OCI-M2 (cell line): Measurements from ENCODE around the gene ZNHIT6.
"Not testable (repeated sequence)": the region's sequence is repeated elsewhere in the genome, so short reads cannot be mapped to it uniquely, and the experiment has no call there.

Experiments used
- DNase-seq: peaks from one replicate; lab custom pipeline; 2025; ENCODE audit not compliant: unreplicated experiment; lab: John Stamatoyannopoulos, UW

Gene ZNHIT6, protein sequence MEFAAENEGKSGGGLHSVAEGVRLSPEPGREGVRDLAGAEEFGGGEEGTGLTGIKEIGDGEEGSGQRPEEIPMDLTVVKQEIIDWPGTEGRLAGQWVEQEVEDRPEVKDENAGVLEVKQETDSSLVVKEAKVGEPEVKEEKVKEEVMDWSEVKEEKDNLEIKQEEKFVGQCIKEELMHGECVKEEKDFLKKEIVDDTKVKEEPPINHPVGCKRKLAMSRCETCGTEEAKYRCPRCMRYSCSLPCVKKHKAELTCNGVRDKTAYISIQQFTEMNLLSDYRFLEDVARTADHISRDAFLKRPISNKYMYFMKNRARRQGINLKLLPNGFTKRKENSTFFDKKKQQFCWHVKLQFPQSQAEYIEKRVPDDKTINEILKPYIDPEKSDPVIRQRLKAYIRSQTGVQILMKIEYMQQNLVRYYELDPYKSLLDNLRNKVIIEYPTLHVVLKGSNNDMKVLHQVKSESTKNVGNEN

DNA sequence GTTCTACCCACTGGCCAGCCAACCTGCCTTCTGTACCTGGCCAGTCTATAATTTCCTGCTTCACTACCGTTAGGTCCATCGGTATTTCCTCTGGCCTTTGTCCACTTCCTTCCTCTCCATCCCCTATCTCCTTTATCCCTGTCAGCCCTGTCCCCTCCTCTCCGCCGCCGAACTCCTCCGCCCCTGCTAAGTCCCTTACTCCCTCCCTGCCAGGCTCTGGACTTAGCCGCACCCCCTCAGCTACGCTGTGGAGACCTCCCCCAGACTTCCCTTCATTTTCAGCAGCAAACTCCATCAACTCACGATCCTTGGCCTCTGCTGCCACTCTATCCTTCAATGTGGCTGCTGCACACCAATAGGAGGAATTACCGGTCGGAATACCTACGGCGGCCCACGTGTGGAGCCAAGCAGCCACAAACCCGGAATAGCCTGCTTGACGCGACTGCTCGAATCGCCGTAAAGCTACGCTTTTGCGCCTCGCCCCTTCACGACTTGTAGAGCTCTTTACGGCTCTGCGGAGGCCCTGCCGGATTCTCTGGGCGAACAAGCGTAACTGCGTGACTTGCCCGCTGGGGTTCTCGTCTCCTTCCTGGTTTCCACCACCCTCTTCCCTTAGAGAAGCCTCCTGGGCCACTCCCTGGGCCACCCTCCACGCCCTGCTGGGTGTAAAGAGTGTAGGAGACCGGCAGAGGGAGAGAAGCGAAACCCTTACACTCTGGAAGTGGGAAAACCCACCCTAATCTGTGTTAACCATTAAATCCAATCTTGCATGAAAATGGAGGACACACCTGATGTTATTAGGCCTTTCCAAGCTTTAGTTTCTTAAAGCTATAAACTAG is at the start of gene ZNHIT6:
Gene ZNHIT6 (minus strand): TSS at position 444 of the 839 bp plus-strand sequence. CDS start 149 bp downstream, at position 295.
- peak; percentile 40 for DNase-seq

- no peak for DNase-seq
These were observed 48.6 kb upstream of the ZNHIT6 start for GRCh38 chr1:85756864-85757263.

DNA sequence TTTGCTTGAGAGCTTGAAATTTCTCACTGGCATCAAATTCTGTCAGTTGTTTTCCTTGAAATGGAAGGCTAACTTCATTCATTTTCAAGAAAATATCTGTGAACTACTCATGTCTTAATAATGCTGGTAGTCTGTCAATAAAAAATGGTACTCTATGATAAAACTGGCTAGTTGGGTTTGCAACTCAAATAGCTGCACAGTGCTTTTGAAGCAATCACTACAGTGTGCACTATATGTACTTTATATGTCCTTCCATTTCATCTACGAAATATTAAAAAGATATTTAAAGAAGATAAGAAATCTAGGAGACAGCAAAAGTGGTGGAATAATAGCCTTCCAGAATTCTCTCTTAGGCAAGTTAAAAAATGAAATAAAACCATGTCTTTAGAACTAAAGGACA is 39.9 kb upstream of the ZNHIT6 start:
- DNase-seq, result no peak

GRCh38 chr1:85746777-85747176 is 38.5 kb upstream of the ZNHIT6 start:
- DNase-seq, result no peak

GRCh38 chr1:85743814-85744213 is 35.6 kb upstream of the ZNHIT6 start:
- DNase-seq, result no peak

- DNase-seq, result no peak
These were observed 26.7 kb upstream of the ZNHIT6 start for GRCh38 chr1:85734931-85735330.

- DNase-seq, result no peak
These were observed 10.6 kb upstream of the ZNHIT6 start for GRCh38 chr1:85718678-85719340.

- not testable (repeated sequence) for DNase-seq
These were observed 6.3 kb upstream of the ZNHIT6 start for GRCh38 chr1:85714418-85715114.

- no peak for DNase-seq
These were observed 595 bp upstream of the ZNHIT6 start for GRCh38 chr1:85708829-85709227.

GRCh38 chr1:85707267-85707989 is 805 bp downstream of the ZNHIT6 start:
- no peak for DNase-seq

- no peak for DNase-seq
These were observed 2.3 kb downstream of the ZNHIT6 start for GRCh38 chr1:85705940-85706339.

DNA sequence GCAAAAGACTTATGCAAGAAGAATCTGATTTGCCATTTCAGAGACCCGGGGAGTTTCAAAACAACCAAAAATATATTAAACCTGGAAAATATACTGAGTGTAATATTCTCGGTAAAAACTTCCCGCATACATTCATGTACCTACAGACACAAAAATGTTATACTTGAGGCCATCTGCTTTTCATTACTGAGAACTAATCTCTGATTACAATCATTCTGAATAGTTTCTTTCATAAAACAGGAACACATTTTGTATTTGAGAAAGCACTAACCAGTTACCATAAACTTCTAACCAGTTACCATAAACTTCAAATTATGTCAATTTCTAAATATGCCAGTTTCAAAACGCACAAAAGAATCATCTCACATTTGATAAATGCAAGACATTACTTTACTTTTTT is 7.8 kb downstream of the ZNHIT6 start:
- DNase-seq, result no peak

GRCh38 chr1:85697895-85698294 is 10.3 kb downstream of the ZNHIT6 start:
- no peak for DNase-seq

DNA sequence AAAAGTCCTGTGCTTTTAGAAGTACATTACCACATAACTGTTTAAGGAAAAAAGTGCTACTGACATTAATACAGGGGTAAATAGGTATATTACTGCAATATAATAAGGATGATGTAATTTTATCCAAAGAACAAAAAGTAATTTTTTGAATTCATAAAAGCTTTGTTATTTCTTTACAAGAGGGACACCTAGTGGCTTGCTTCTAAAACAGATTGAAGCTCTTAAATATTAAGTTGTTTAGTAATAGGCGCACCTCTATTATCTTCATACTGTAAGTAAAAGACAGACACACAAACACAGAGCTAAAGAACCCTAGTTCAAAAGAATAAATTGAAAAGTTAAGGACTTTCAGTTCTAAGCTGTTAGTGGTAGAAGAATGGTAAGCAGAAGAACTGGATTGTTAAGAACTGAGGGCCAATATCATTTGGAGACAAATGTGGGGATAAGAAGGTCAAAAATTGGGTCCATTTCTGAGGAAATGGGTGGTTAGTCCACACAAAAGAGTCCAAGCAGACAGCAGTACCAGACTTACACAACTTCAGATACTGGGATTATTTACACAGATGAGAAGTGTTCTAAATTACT is 15.4 kb downstream of the ZNHIT6 start:
- DNase-seq, result no peak

DNA sequence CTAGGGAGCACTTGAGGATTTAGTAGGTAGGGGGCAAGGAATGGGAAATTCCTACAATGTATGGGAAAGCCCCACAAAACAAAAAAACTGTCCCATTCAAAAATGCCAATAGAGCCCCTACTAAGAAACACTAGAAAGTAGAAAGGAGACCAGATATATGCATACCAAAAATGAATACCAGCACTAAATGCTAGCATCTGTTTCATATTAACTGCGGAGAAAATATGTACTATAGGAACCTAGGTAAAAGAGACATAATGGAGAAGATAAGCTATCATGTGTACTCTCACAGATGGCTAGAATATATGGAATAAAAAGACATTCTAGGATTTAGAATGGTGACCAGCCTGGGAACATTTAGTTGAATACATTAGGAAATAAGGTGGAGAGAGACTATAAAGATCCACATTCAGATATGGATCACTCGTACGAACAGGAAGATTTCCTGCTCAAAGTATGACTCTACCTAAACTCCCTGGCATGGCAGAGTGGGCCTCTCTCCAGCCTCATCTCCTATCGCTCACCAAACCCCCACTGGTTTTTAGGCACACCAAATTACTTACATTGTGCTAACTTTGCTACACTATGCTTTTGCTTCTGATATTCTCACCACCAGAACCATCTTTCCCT is 18.3 kb downstream of the ZNHIT6 start:
- no peak for DNase-seq

DNA sequence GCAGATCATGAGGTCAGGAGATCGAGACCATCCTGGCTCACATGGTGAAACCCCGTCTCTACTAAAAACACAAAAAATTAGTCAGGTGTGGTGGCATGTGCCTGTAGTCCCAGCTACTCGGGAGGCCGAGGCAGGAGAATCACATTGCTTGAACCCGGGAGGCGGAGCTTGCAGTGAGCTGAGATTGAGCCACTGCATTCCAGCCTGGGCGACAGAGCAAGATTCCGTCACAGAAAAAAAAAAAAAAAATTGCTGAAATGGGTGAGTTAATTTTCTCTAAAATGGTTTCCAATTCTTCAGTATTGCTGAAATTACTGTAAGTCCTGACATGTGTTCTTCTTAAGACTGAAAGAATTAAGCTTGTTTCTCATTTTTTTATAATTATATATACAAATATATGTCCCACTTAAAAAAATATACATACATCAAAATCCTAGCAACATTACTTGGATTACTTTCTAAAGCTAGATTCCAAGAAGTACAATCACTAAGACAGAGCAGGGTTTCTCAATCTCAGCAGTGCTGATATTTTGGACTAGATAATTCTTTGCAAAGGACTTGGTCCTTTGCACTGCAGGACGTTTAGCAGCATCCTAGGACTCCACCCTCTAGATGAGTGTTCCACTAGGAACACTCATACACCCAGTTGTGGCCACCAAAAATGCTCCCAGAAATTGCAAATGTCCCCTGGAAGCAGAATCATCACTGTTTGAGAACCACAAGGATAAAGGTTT is 24.8 kb downstream of the ZNHIT6 start:
- DNase-seq, result no peak

DNA sequence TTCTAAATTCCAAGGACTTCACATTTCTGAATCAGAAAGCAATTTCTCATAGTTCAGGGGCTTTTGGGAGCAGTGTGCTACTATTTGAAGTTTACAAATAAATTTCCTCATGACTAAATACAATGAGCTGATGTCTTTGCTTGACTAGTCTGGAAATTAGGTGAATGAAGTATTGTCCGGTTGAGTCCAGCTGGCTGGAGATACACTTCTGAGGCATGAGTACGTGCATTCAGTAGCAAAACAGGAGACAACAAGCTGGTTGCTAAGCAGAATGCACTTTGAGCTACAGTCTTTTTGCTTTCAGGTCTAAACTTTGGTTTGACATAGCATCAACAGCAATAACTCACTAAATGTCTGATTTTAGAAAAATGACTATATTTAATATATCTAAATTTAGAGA is 27.1 kb downstream of the ZNHIT6 start:
- DNase-seq, result no peak

DNA sequence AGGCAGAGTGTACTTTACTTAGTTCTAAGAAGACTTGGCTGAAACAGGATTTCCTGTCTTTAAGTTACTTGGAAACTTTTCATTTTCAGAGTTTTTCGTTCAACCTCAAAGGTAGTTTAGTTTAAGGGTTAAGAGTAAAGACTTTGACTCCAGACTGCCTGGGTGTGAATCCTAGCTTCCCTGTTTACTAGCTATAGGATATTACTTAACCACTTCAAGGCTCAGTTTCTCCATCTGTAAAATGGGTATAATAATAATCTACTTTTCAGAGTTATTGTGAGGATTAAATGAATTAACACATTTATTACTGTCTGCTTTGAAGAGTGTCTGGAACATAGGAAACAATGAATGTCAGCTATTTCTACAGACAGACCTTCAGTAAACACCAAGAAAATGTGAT is 30.0 kb downstream of the ZNHIT6 start:
- DNase-seq, result no peak

DNA sequence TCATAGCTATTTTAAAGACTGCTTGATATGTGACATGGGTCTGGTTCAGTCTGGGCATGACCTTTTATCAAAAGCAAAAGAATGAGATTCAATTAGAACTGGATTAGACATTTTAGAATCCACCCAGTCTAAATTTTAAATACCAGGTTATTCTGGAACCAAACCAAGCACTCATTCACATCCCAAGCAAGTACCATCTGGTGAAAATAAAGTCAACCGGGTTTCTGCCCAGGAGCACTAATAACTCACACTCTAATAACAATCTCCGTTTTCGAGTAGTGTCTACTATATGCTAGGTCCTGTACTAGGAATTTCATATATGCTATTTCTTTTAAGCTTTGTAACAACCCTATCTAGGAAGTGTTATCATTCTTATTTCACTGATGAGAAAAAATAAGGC is 30.6 kb downstream of the ZNHIT6 start:
- no peak for DNase-seq
